Measurements from ENCODE around the gene EXOSC7. TPM values are rescaled to one million over a fixed set of nuclear protein-coding genes. Genes with fewer than 3 reads are reported as not detected.

Gene EXOSC7
- polyA plus RNA-seq, 1 of the 3 experiments (the other 2 are of a cell fraction): 83.5 TPM

DNA sequence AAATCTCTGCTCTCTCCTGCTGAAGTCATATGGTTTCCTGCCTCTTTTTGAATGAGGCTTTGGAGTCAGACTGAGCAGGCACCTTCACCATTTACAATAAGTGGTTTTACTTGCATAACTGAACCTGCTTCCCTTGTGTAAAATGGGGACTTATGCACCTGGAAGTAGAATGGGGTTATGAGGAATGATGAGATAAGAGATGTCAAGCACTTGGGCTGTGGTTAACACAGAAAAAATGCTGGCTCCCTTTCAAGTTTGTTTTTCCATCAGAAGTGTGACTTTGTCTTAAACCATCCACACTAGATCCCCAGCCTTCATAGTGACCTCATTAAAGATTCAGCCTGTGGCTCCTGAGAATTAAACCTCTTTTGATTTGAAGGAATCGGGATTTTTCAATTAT lies 5.2 kb downstream of the EXOSC7 start (continued):
- TF ChIP-seq, protein P1, sequence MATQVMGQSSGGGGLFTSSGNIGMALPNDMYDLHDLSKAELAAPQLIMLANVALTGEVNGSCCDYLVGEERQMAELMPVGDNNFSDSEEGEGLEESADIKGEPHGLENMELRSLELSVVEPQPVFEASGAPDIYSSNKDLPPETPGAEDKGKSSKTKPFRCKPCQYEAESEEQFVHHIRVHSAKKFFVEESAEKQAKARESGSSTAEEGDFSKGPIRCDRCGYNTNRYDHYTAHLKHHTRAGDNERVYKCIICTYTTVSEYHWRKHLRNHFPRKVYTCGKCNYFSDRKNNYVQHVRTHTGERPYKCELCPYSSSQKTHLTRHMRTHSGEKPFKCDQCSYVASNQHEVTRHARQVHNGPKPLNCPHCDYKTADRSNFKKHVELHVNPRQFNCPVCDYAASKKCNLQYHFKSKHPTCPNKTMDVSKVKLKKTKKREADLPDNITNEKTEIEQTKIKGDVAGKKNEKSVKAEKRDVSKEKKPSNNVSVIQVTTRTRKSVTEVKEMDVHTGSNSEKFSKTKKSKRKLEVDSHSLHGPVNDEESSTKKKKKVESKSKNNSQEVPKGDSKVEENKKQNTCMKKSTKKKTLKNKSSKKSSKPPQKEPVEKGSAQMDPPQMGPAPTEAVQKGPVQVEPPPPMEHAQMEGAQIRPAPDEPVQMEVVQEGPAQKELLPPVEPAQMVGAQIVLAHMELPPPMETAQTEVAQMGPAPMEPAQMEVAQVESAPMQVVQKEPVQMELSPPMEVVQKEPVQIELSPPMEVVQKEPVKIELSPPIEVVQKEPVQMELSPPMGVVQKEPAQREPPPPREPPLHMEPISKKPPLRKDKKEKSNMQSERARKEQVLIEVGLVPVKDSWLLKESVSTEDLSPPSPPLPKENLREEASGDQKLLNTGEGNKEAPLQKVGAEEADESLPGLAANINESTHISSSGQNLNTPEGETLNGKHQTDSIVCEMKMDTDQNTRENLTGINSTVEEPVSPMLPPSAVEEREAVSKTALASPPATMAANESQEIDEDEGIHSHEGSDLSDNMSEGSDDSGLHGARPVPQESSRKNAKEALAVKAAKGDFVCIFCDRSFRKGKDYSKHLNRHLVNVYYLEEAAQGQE (IDR thresholded peaks at IDR 0.05; ENCODE audit: low read depth, low read length): no peak

GRCh38 chr3:44981751-44982150 lies 5.7 kb downstream of the EXOSC7 start:
- WGBS (ENCODE audit: low lambda C conversion rate): 83% methylated on average over 4 of the region's 4 CpGs
- Histone ChIP-seq H3K79me2 (ENCODE audit: insufficient read depth) (peaks cover 85% of the 10 kb centered on the region), H3K4me1 (ENCODE audit: control insufficient read depth in 1 of 2, insufficient read depth in 2 of 2, low read depth in 1 of 2, low read length in 1 of 2) (peaks cover 7 to 12% of the 10 kb centered on the region in 2 experiments; a peak in 3 of 4 replicates), H3K9me3 (no peaks in the 10 kb centered on the region), H4K20me1 (ENCODE audit: insufficient read depth) (peaks cover 8% of the 10 kb centered on the region; the same call in 1 of the 2 replicates), H3F3A (replicated peaks; ENCODE audit: insufficient read depth) (no peaks in the 10 kb centered on the region), H3K4me2 (no peak overlapping the region), H3K27me3 (ENCODE audit: insufficient read depth) (no peaks in the 10 kb centered on the region), H2AFZ (ENCODE audit: low read depth) (no peak overlapping the region), H3K27ac (ENCODE audit: low read depth in 2 of 2, low read length in 1 of 2) (no peak overlapping the region), H3K9me2 (no peaks in the 10 kb centered on the region), H3K36me3 (replicated peaks in 1 of 2; ENCODE audit: control insufficient read depth in 1 of 2, insufficient read depth in 2 of 2, low read length in 1 of 2) (peaks cover 0 to 7% of the 10 kb centered on the region in 2 experiments), H3K9ac (no peak overlapping the region), H3K4me3 (ENCODE audit: low read depth in 2 of 2, low read length in 1 of 2) (no peak overlapping the region)
- TF ChIP-seq JUND (IDR thresholded peaks at IDR 0.05) (no peak), TAF1 (IDR thresholded peaks at IDR 0.05; ENCODE audit: borderline replicate concordance, low read depth, low read length) (no peak), ZBTB33 (IDR thresholded peaks at IDR 0.05; ENCODE audit: borderline replicate concordance, low read depth) (no peak), TEAD4 (IDR thresholded peaks at IDR 0.05; ENCODE audit: borderline replicate concordance, insufficient read depth) (no peak)
- ChIA-PET POLR2A (interaction anchor here (1.2 kb wide), 1 partner anchor 14 kb away, joined by 3 read pairs; no protein-coding TSS in a partner anchor), CTCF (interaction anchor here (0.7 to 1.2 kb wide), 3 partner anchors 10 to 658 kb away, joined by 3 to 6 read pairs (median 4); no protein-coding TSS in a partner anchor)
- DNase-seq: no peak

DNA sequence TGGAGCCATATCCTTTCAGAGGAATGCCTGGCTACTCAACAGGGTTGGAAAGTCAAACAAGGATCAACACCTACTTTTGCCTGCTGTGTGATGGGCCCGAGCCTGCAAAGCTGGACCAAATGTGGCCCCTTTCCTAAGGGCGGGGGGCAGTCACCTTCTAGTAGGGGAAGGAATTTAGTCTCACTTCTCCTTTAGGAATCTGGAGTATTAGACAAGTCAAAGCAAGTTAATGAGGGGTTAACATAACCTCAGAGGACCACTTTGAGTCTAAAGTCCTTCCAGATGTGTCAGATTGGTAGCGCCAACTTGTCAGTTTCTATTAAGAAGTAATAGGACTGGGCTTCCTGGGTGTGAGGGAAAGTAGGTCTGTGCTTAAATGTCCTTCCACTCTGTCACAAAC lies 6.8 kb downstream of the EXOSC7 start:
- H3K9me2 ChIP-seq: no peaks in the 10 kb centered on the region
- no peak overlapping the region for H3K27ac ChIP-seq (ENCODE audit: low read depth in 2 of 2, low read length in 1 of 2)
- H3K27me3 ChIP-seq (ENCODE audit: insufficient read depth): no peaks in the 10 kb centered on the region
- WGBS (ENCODE audit: low lambda C conversion rate): 97% methylated on average over 3 of the region's 3 CpGs
- H3F3A ChIP-seq (replicated peaks; ENCODE audit: insufficient read depth): no peaks in the 10 kb centered on the region
- H3K9me3 ChIP-seq: no peaks in the 10 kb centered on the region
- no peak overlapping the region for H3K4me2 ChIP-seq
- H3K4me3 ChIP-seq (ENCODE audit: low read depth in 2 of 2, low read length in 1 of 2): no peak overlapping the region
- H3K36me3 ChIP-seq (replicated peaks in 1 of 2; ENCODE audit: control insufficient read depth in 1 of 2, insufficient read depth in 2 of 2, low read length in 1 of 2): peaks cover 0 to 7% of the 10 kb centered on the region in 2 experiments
- DNase-seq: no peak
- H4K20me1 ChIP-seq (ENCODE audit: insufficient read depth): peaks cover 8% of the 10 kb centered on the region; the same call in 1 of the 2 replicates
- no peak overlapping the region for H2AFZ ChIP-seq (ENCODE audit: low read depth)
- TF ChIP-seq TEAD4 (IDR thresholded peaks at IDR 0.05; ENCODE audit: borderline replicate concordance, insufficient read depth) (no peak), SMC3 (IDR thresholded peaks at IDR 0.05; ENCODE audit: low read depth, low read length) (no peak), ZBTB33 (IDR thresholded peaks at IDR 0.05; ENCODE audit: borderline replicate concordance, low read depth) (no peak), EZH2phosphoT487 (IDR thresholded peaks at IDR 0.05; ENCODE audit: borderline replicate concordance, low read depth) (no peak), FOXM1 (IDR thresholded peaks at IDR 0.05; ENCODE audit: low read depth) (no peak), RAD21 (IDR thresholded peaks at IDR 0.05; ENCODE audit: low read length) (no peak), NRF1 (IDR thresholded peaks at IDR 0.05; ENCODE audit: low read depth, low read length) (no peak), GATA2 (CRISPR knock-in tag; IDR thresholded peaks at IDR 0.05) (no peak), IRF3 (IDR thresholded peaks at IDR 0.05; ENCODE audit: low read depth, low read length) (no peak), RXRA (IDR thresholded peaks at IDR 0.05; ENCODE audit: borderline replicate concordance, low read depth) (no peak), TAF1 (IDR thresholded peaks at IDR 0.05; ENCODE audit: borderline replicate concordance, low read depth, low read length) (no peak)
- no peak overlapping the region for H3K9ac ChIP-seq
- H3K79me2 ChIP-seq (ENCODE audit: insufficient read depth): peaks cover 75% of the 10 kb centered on the region
- H3K4me1 ChIP-seq (ENCODE audit: control insufficient read depth in 1 of 2, insufficient read depth in 2 of 2, low read depth in 1 of 2, low read length in 1 of 2): peaks cover 0 to 6% of the 10 kb centered on the region in 2 experiments; a peak in 2 of 4 replicates
- POLR2A ChIA-PET: interaction anchor here (1.2 kb wide), 1 partner anchor 13 kb away, joined by 3 read pairs; no protein-coding TSS in a partner anchor
- CTCF ChIA-PET: interaction anchor here (1.0 to 2.9 kb wide), 2 partner anchors 10 to 270 kb away, joined by 3 to 17 read pairs; partner anchors contain the start of gene ZNF502
